ENCODE results near the gene GOLGA6L1.

Gene GOLGA6L1

GRCh38 chr15:23081271-23081670 lies 55.4 kb downstream of the GOLGA6L1 start:
- DNase-seq (ENCODE audit: extremely low spot score): no peak
- ChIA-PET CTCF (no interaction called here), POLR2A (no interaction called here)
- no peak for TF ChIP-seq CTCF (IDR thresholded peaks at IDR 0.05; ENCODE audit: control extremely low read depth, extremely low read depth, low read depth, missing control alignments)

- no peak for TF ChIP-seq CTCF (IDR thresholded peaks at IDR 0.05; ENCODE audit: control extremely low read depth, extremely low read depth, low read depth, missing control alignments)
- ChIA-PET POLR2A (no interaction called here), CTCF (no interaction called here)
- no peak for DNase-seq (ENCODE audit: extremely low spot score)
Observed at GRCh38 chr15:23079766-23080165, 56.9 kb downstream of the GOLGA6L1 start.

Measured in GM10248 (cell line).